ENCODE results near the gene FNIP1.
"Not testable (repeated sequence)": the region's sequence is repeated elsewhere in the genome, so short reads cannot be mapped to it uniquely, and the experiment has no call there.

Gene FNIP1

GRCh38 chr5:131684595-131684994 lies 112.2 kb downstream of the FNIP1 start:
- no peak for DNase-seq (ENCODE audit: low read depth in 3 of 3)

- DNase-seq (ENCODE audit: low read depth in 3 of 3): no peak
These were observed 112.8 kb downstream of the FNIP1 start for GRCh38 chr5:131684051-131684450.

- DNase-seq (ENCODE audit: low read depth in 3 of 3): no peak
These were observed 114.0 kb downstream of the FNIP1 start for GRCh38 chr5:131682826-131683225.

DNA sequence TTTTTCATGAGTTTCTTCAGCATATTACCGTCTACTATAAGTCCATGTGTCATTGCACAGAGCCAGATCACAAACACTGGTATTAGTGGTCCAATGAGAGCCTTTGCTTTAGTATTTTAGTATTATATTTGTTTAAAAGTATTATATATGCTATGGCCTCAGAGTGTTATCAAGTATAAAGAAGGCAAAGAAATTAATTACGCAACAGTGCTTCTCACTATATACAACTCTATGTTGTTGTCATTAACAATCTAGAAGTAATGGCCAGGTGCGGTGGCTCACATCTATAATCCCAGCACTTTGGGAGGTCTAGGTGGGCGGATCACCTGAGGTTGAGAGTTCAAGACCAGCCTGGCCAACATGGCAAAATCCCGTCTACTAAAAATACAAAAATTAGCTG lies 114.6 kb downstream of the FNIP1 start:
- DNase-seq (ENCODE audit: low read depth in 3 of 3): no peak

DNA sequence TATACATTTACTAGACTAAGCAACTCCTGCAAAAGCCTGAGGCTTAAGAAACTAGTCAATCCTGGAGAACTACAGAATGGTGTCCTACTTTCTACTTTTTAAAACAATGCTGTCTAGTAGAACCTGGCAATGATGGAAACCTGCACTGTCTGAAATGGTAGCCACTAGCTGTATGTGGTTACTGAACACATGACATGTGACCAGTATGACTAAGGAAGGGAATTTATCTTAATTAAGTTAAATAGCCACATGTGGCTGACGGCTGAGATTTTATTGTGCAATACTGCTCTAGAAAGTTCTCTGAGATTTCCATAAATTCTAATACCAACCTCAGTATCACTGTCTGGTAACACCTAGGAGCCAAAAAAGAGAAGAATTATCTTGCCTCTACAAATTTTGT lies 116.9 kb downstream of the FNIP1 start:
- no peak for DNase-seq (ENCODE audit: low read depth in 3 of 3)

DNA sequence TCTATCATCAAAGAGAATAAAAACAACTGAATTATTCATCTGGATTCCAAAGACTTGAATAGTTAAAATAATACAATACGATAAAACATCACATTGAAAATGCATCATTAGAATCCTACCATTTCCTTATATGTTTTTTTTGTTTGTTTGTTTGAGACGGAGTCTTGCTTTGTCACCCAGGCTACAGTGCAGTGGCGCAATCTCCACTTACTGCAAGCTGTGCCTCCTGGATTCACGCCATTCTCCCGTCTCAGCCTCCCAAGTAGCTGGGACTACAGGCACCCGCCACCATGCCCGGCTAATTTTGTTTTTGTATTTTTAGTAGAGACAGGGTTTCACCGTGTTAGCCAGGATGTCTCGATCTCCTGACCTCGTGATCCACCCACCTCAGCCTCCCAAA lies 118.5 kb downstream of the FNIP1 start:
- DNase-seq (ENCODE audit: low read depth in 3 of 3): not testable (repeated sequence)

DNA sequence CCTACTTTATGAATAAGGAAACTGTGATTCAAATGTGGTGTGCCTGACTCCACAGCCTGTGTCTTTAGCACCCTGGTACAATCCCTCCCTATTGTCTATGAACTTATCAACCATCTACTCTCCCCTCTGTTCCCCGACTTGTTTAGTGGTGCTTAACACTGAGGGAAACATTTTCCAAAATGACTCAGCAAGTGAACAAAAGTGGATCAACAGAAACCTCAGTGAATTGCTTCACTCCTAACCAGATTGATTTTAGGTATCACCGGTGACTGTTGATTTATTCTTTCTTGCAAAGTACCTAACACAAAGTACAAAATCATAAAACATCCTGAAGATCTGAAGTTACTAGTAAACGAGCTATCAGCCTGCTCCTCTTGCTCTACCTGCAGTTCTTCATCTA lies 119.7 kb downstream of the FNIP1 start:
- no peak for DNase-seq (ENCODE audit: low read depth in 3 of 3)

DNA sequence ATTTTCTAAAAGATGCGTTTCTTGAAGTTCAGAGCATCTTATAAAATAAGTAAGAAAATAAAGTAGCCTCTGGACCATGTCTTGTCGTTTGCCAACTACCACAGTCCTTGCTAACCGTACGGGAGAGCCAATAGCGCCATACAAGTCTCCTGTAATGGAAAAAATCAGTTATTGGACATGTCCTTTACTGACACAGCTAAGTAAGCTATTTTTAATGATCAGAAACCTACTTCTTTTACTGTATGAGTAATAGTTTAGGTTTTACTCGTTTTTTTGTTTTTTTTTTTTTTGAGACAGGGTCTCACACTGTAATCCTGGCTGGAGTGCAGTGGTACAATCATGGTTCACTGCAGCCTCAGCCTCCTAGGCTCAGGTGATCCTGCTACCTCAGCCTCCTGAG lies 124.0 kb downstream of the FNIP1 start:
- no peak for DNase-seq (ENCODE audit: low read depth in 3 of 3)

- no peak for DNase-seq (ENCODE audit: low read depth in 3 of 3)
These were observed 124.7 kb downstream of the FNIP1 start for GRCh38 chr5:131671994-131672655.

DNA sequence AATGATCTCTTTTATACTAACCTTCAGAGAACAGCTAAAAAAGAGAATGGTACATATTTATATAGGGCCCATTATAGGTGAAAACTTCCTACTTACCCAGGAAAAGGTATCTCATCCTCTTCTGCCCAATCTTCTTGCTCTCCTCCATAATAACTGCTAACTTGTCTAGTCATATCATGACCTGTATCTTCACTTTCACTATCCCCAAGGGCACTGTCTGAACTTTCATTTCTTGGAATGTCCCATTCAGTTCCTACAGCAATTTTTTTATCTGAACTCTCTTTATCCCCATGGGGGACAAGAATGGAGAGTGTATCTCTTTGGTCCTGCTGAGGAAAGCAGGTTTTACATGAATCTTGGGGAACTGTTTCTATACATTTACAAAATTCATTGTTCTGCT lies 125.4 kb downstream of the FNIP1 start:
- no peak for DNase-seq (ENCODE audit: low read depth in 3 of 3)

DNA sequence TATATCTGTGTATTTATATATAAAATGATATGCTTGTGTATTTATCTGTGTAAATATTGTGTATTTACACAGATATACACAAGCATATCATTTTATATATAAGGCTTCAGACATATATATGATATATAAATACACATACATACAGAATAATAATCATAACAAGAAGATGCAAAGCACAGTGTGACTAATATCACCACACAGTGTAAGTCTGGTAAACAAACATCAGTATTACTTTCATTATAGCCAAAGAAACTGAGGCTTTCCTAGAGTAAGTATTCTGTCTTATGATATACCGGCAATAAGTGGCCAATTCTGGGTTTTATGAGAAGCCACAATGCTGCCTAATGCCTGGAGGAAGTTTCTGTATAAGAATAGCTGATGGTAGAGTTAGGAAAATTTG lies 131.9 kb downstream of the FNIP1 start:
- no peak for DNase-seq (ENCODE audit: low read depth in 3 of 3)

- DNase-seq (ENCODE audit: low read depth in 3 of 3): no peak
These were observed 134.9 kb downstream of the FNIP1 start for GRCh38 chr5:131661933-131662332.

DNA sequence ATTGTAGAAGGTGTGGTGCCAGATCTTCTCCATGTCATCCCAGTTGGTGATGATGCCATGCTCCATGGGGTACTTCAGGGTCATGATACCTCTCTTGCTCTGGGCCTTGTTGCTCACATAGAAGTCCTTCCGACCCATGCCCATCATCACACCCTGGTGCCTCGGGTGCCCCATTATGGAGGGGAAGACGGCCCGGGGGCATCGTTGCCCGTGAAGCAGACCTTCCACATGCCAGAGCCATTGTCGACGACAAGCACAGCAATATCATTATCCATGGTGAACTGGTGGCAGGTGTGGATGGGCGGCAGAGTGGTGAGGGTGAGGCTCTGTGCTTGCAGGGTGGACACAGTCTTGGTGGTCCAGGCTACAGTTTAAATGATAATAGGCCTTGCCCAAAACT lies 137.0 kb downstream of the FNIP1 start:
- DNase-seq (ENCODE audit: low read depth in 3 of 3): no peak

GRCh38 chr5:131659290-131659689 lies 137.5 kb downstream of the FNIP1 start:
- DNase-seq (ENCODE audit: low read depth in 3 of 3): no peak

DNA sequence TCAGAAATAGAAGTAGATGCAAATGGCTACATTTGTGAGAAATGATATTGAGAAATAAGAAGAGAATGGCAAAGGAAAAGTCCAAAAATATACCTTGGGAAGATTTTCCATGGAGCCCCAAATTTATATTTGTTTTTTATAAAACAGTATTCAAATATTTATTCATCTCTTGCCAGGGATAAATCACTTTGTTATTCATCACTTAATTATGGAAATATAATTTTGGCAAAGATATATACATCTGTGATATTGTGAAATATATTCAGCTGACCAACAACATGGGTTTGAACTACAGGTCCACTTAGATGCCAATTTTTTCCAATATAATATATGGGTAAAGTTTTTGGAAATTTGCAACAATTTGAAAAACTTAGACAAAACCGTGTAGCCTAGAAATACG lies 142.0 kb downstream of the FNIP1 start:
- no peak for DNase-seq (ENCODE audit: low read depth in 3 of 3)

GRCh38 chr5:131654309-131654708 lies 142.5 kb downstream of the FNIP1 start:
- DNase-seq (ENCODE audit: low read depth in 3 of 3): no peak

DNA sequence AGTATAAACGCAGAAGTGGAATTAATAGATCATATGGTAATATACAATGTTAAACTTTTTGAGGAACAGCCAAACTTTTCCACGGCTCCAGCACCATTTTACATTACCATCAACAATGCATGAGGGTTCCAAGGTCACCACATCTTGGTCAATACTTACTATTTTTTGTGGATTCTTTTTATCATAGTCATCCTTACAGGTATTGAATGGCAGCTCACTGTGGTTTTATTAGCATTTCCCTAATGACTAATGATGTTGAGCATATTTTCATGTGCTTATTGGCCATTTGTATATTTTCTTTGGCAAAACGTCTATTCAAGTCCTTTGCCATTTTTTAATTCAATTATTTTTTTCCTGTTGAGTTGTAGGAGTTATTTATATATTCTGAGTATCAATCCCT lies 147.7 kb downstream of the FNIP1 start:
- no peak for DNase-seq (ENCODE audit: low read depth in 3 of 3)

DNA sequence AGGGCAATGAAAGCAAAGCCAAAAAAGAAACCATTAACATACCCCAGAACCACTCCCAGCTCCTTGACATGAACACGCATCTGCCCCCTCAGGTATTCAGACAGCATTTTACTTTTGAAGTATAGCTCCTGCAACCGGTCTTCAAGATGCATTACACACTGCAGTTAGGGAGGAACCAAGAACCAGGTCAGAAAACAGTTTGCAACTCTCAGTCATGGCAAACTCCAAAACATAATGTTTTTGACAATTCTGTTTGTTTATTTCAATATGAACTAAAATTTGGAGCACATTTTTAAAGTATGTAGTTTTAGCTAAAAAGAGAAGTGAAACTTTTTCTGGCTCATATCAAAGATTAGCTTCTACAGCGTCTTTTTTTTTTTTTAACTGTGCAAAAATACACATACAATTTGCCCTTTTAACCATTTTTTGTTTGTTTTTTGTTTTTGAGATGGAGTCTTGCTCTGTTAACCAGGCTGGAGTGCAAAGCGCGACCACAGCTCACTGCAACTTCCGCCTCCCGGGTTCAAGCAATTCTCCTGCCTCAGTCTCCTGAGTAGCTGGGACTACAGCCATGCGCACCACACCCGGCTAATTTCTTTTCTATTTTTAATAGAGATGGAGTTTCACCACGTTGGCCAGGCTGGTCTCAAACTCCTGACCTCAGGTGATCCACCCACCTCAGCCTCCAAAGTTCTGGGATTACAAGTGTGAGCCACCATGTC lies 149.6 kb downstream of the FNIP1 start:
- no peak for DNase-seq (ENCODE audit: low read depth in 3 of 3)

- no peak for DNase-seq (ENCODE audit: low read depth in 3 of 3)
These were observed 152.0 kb downstream of the FNIP1 start for GRCh38 chr5:131644822-131645221.

- no peak for DNase-seq (ENCODE audit: low read depth in 3 of 3)
These were observed 152.4 kb downstream of the FNIP1 start for GRCh38 chr5:131644370-131644769.

DNA sequence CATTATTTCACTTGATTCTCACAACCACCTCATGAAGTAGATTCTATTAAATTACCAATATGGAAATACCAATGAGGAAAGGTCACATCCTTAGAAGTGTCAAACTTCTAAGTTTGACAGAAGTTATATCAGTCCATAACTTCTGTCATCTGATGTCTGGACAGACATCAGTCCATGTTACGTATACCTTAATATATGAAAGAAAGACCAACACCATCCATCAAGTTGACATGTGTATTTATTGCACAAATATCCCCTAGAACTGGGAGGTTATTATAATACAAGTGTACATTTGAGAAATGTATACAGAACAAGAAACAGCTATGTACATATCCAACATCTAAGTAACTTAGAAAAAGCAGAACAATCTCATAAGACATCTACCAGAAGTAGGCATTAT lies 155.3 kb downstream of the FNIP1 start:
- DNase-seq (ENCODE audit: low read depth in 3 of 3): no peak

DNA sequence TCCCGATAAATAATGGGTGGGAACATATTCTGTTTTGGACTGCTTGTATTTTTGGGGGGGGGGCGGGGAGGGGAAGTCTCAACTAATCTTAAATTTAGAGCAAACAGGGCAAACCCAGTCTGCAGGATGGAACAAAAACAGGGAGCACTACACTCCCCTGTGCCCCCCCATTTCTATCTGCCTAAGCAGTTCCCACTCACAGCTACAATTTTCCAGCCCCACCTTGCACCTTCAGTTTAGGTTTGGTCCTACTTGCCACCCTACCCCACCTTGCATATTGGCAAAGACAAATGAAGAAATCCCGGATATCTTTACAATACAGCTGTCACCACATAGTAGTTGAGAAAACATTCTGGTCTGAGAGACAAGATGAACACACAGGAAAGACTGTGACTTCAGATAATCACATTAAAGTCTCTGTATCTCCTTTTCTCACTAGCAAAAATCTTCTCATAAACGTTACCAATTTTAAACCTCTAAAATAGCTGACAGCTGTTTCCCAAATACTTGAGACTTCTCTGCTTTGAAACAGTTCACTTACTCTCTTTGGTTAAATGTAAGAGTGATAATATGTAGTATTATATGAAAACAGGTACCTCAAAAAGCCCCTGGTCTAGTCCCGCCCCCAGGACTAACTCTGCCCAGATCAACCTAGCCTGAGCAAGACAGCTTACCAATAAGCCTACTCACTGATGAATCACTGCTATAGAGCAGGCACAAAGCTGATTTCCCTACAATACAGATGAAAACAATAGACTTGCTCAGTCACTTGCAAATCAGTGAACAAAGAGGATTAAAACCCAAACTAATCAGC lies 156.6 kb downstream of the FNIP1 start:
- peak; percentile 36 to 43 (median 38) for DNase-seq (ENCODE audit: low read depth in 3 of 3)

- DNase-seq (ENCODE audit: low read depth in 3 of 3): no peak
These were observed 157.7 kb downstream of the FNIP1 start for GRCh38 chr5:131639148-131639547.

Measured in stimulated activated CD4-positive, alpha-beta T cell treated with anti-CD3 and anti-CD28 coated beads, TNF-alpha, amount 100 ng/mL, for 24 hours (primary cell).